HCT116 (cell line): ENCODE data around the gene RSPH6A. TPM values are rescaled to one million over a fixed set of nuclear protein-coding genes. Genes with fewer than 3 reads are reported as not detected.

ENCODE experiments used
- ATAC-seq: fragments of 200-7000 bp; cut with Tn5 transposase; 2 replicates; pipeline ENCODE4 v1.9.1; 2020; ENCODE audit warnings: mild to moderate bottlenecking, moderate library complexity
- BruUV-seq: library from RNA; stranded (reverse); fragments of 400-500 nt; replicated peaks from 2 replicates; lab custom pipeline; 2021; lab: Mats Ljungman, UMichigan
- CTCF ChIA-PET: fragments of 300-600 bp; sonication (Branson Sonifier 250); formaldehyde crosslinking; loops from one replicate; lab custom pipeline; 2021; ENCODE audit warnings: antibody characterized with exemption; lab: Charles Lee
- POLR2A ChIA-PET: fragments of 300-600, 350-600 bp; sonication (Branson Sonifier 250); formaldehyde crosslinking; loops from one replicate; lab custom pipeline; 2021; ENCODE audit warnings: antibody characterized with exemption; lab: Charles Lee
- RAD21 ChIA-PET, 2 experiments: fragments of 300-600 bp; sonication (Branson Sonifier 250); formaldehyde crosslinking; loops; one replicate each; lab custom pipeline; 2023; ENCODE audit warnings: low total read pairs in 2 of 2; ENCODE audit not compliant: uncharacterized antibody in 2 of 2, unreplicated experiment in 2 of 2, low non-redundant PET in 1 of 2; lab: Charles Lee
- DNase-seq: peaks from one replicate; pipeline ENCODE4 v3.0.0-alpha.2; 2010; ENCODE audit warnings: low read depth, low spot score
- H2AFZ ChIP-seq: fragments of 200-600 bp; shearing (Covaris generic), sonication (generic); 2 replicates; pipeline ENCODE4 v1.6.1; 2017; ENCODE audit warnings: low read depth, mixed run types, mixed read lengths, antibody characterized with exemption, low read length; ENCODE audit not compliant: poor library complexity, severe bottlenecking
- H3K27ac ChIP-seq: 2 replicates; pipeline ENCODE4 v1.5.1; 2012; ENCODE audit warnings: low read depth, low read length
- H3K27me3 ChIP-seq: fragments of 200-600 bp; sonication (generic); 2 replicates; pipeline ENCODE4 v1.6.1; 2016; ENCODE audit warnings: mixed run types, low read length, mixed read lengths; ENCODE audit not compliant: insufficient read depth
- H3K36me3 ChIP-seq, 2 experiments: fragments of 200-500 bp in 1 of 2; fragments of 200-600 bp in 1 of 2; sonication (Bioruptor generic) in 1 of 2; sonication (generic) in 1 of 2; 2 replicates each; pipeline versions ENCODE4 v1.5.1 to v1.6.1; 2014 to 2016; ENCODE audit warnings: low read length in 2 of 2, inconsistent platforms in 1 of 2, mixed read lengths in 1 of 2, mixed run types in 1 of 2; ENCODE audit not compliant: insufficient read depth in 2 of 2, control insufficient read depth in 1 of 2
- H3K4me1 ChIP-seq, 2 experiments: fragments of 200-600 bp in 1 of 2; sonication (generic) in 1 of 2; 2 replicates each; pipeline versions ENCODE4 v1.5.1 to v1.6.1; 2012 to 2017; ENCODE audit warnings: low read length in 2 of 2, inconsistent platforms in 1 of 2, mild to moderate bottlenecking in 1 of 2, mixed read lengths in 1 of 2, mixed run types in 1 of 2, moderate library complexity in 1 of 2; ENCODE audit not compliant: insufficient read depth in 2 of 2, control insufficient read depth in 1 of 2
- H3K4me2 ChIP-seq: fragments of 200-600 bp; sonication (generic); 2 replicates; pipeline ENCODE4 v1.6.1; 2017; ENCODE audit warnings: mixed run types, low read length, mixed read lengths
- H3K4me3 ChIP-seq, 2 experiments: fragments of 200-600 bp in 1 of 2; sonication (generic) in 1 of 2; replicated peaks in 1 of 2; 2 replicates each; pipeline ENCODE4 v1.5.1; 2011 to 2016; ENCODE audit warnings: low read length in 2 of 2, control low read depth in 1 of 2, low read depth in 1 of 2, mild to moderate bottlenecking in 1 of 2, mixed read lengths in 1 of 2, mixed run types in 1 of 2
- H3K79me2 ChIP-seq: fragments of 200-600 bp; sonication (generic); 2 replicates; pipeline ENCODE4 v1.6.1; 2017; ENCODE audit warnings: mild to moderate bottlenecking, mixed run types, low read length, moderate library complexity, mixed read lengths; ENCODE audit not compliant: insufficient read depth
- H3K9ac ChIP-seq: fragments of 200-600 bp; sonication (generic); 2 replicates; pipeline ENCODE4 v1.6.1; 2016; ENCODE audit warnings: low read length, mixed read lengths
- H3K9me2 ChIP-seq: fragments of 200-600 bp; sonication (generic), shearing (Covaris generic); 2 replicates; pipeline ENCODE4 v1.6.1; 2017; ENCODE audit warnings: mixed run types, mild to moderate bottlenecking, moderate library complexity; ENCODE audit not compliant: insufficient read depth
- H3K9me3 ChIP-seq, 2 experiments: fragments of 200-500 bp in 1 of 2; fragments of 200-600 bp in 1 of 2; sonication (Bioruptor generic) in 1 of 2; sonication (generic) in 1 of 2; 2 replicates each; pipeline ENCODE4 v1.6.1; 2014 to 2017; ENCODE audit warnings: low read length in 2 of 2, mixed read lengths in 2 of 2, inconsistent platforms in 1 of 2, low read depth in 1 of 2, mild to moderate bottlenecking in 1 of 2, mixed run types in 1 of 2, moderate library complexity in 1 of 2; ENCODE audit not compliant: control insufficient read depth in 1 of 2, insufficient read depth in 1 of 2
- H4K20me1 ChIP-seq: fragments of 200-600 bp; sonication (generic), shearing (Covaris generic); 2 replicates; pipeline ENCODE4 v1.6.1; 2017; ENCODE audit warnings: mixed run types, mild to moderate bottlenecking, moderate library complexity; ENCODE audit not compliant: insufficient read depth
- CBX3 ChIP-seq: IDR thresholded peaks from 2 replicates; pipeline ENCODE4 v1.6.1; 2012; ENCODE audit warnings: low read depth
- CEBPB ChIP-seq: IDR thresholded peaks from 2 replicates; pipeline ENCODE4 v1.6.1; 2012; ENCODE audit warnings: low read depth
- EZH2 ChIP-seq: fragments of 200-600 bp; sonication (generic); IDR thresholded peaks from 2 replicates; pipeline ENCODE4 v1.6.1; 2017; ENCODE audit warnings: antibody characterized with exemption, mixed run types
- FOSL1 ChIP-seq: IDR thresholded peaks from 2 replicates; pipeline ENCODE4 v1.6.1; 2012; ENCODE audit warnings: low read depth
- JUND ChIP-seq: IDR thresholded peaks from 2 replicates; pipeline ENCODE4 v1.6.1; 2012
- POLR2A ChIP-seq: IDR thresholded peaks from 2 replicates; pipeline ENCODE4 v1.7.0; 2011; ENCODE audit warnings: borderline replicate concordance; ENCODE audit not compliant: insufficient read depth, insufficient read length; ENCODE audit errors: extremely low read depth
- POLR2AphosphoS5 ChIP-seq: IDR thresholded peaks from 2 replicates; pipeline ENCODE4 v1.6.1; 2011; ENCODE audit warnings: mild to moderate bottlenecking, low read depth, low read length, moderate library complexity
- SIN3A ChIP-seq: IDR thresholded peaks from 2 replicates; pipeline ENCODE4 v1.6.1; 2012; ENCODE audit warnings: low read depth
- SP1 ChIP-seq: IDR thresholded peaks from 2 replicates; pipeline ENCODE4 v1.6.1; 2012; ENCODE audit warnings: low read depth
- SRF ChIP-seq: IDR thresholded peaks from 2 replicates; pipeline ENCODE4 v1.6.1; 2012; ENCODE audit warnings: low read depth
- TCF7L2 ChIP-seq: IDR thresholded peaks from 2 replicates; pipeline ENCODE4 v1.7.0; 2011; ENCODE audit warnings: borderline replicate concordance, inconsistent platforms; ENCODE audit not compliant: insufficient read depth, insufficient read length; ENCODE audit errors: extremely low read depth
- ZFX ChIP-seq: fragments of 450-650 bp; IDR thresholded peaks from 2 replicates; pipeline ENCODE4 v1.6.1; 2017
- ZNF274 ChIP-seq: fragments of 200-500 bp; sonication (Bioruptor generic); IDR thresholded peaks from 2 replicates; pipeline ENCODE4 v1.6.1; 2014; ENCODE audit warnings: mild to moderate bottlenecking, low read depth, low read length, inconsistent platforms
- intact Hi-C: fragments of 100-400 bp; cut with micrococcal nuclease; formaldehyde crosslinking; loops from 2 replicates; pipeline ENCODE4 v1.10.0; 2022
- total RNA-seq: library from RNA; stranded (reverse); gene quantifications from one replicate; pipeline ENCODE4 v1.2.1, GENCODE V29; 2021; ENCODE audit not compliant: unreplicated experiment
- TF ChIP-seq, protein P1 (sequence below): IDR thresholded peaks from 2 replicates; pipeline ENCODE4 v1.6.1; 2012; ENCODE audit warnings: low read depth
- TF ChIP-seq, protein P2 (sequence below): IDR thresholded peaks from 2 replicates; pipeline ENCODE4 v1.6.1; 2012
- TF ChIP-seq, protein P3 (sequence below): IDR thresholded peaks from 2 replicates; pipeline ENCODE4 v1.6.1; 2012
- TF ChIP-seq, protein P4 (sequence below): IDR thresholded peaks from 2 replicates; pipeline ENCODE4 v1.6.1; 2011; ENCODE audit warnings: mild to moderate bottlenecking, low read length, moderate library complexity; ENCODE audit not compliant: insufficient replicate concordance; ENCODE audit errors: extremely low read depth

RSPH6A gene
- total RNA-seq, 1 experiment from 2014 or later: 0.57 TPM

DNA sequence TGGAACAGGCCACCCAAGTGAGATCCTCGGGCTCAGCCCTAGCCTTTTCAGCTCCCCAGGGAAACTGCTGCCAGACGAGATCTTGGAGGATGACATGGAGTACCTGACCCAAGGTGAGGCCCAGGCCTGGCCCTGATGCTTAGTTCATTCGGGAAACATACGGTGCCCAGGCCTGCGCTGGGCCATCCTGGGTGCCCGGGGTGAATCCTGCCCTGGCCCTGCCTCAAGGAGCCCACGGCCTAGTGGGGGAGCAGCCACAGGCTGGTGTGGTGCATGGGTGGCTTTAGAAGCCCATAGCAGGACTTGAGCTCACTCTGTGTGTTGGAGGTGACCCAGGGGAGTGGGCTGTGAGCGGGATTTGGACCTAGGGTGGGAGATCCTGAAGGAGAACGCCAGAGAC, 56.2 kb downstream of the RSPH6A start (continued):
- TF ChIP-seq, protein P1, sequence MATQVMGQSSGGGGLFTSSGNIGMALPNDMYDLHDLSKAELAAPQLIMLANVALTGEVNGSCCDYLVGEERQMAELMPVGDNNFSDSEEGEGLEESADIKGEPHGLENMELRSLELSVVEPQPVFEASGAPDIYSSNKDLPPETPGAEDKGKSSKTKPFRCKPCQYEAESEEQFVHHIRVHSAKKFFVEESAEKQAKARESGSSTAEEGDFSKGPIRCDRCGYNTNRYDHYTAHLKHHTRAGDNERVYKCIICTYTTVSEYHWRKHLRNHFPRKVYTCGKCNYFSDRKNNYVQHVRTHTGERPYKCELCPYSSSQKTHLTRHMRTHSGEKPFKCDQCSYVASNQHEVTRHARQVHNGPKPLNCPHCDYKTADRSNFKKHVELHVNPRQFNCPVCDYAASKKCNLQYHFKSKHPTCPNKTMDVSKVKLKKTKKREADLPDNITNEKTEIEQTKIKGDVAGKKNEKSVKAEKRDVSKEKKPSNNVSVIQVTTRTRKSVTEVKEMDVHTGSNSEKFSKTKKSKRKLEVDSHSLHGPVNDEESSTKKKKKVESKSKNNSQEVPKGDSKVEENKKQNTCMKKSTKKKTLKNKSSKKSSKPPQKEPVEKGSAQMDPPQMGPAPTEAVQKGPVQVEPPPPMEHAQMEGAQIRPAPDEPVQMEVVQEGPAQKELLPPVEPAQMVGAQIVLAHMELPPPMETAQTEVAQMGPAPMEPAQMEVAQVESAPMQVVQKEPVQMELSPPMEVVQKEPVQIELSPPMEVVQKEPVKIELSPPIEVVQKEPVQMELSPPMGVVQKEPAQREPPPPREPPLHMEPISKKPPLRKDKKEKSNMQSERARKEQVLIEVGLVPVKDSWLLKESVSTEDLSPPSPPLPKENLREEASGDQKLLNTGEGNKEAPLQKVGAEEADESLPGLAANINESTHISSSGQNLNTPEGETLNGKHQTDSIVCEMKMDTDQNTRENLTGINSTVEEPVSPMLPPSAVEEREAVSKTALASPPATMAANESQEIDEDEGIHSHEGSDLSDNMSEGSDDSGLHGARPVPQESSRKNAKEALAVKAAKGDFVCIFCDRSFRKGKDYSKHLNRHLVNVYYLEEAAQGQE: no peak
- TF ChIP-seq SRF: no peak
- no peak for TF ChIP-seq POLR2AphosphoS5
- TF ChIP-seq, protein P2, sequence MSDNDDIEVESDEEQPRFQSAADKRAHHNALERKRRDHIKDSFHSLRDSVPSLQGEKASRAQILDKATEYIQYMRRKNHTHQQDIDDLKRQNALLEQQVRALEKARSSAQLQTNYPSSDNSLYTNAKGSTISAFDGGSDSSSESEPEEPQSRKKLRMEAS: no peak
- no peak for TF ChIP-seq CEBPB
- TF ChIP-seq FOSL1: no peak
- TF ChIP-seq ZFX: no peak
- no peak for TF ChIP-seq EZH2
- TF ChIP-seq ZNF274: no peak
- TF ChIP-seq POLR2A: no peak
- TF ChIP-seq CBX3: no peak

DNA sequence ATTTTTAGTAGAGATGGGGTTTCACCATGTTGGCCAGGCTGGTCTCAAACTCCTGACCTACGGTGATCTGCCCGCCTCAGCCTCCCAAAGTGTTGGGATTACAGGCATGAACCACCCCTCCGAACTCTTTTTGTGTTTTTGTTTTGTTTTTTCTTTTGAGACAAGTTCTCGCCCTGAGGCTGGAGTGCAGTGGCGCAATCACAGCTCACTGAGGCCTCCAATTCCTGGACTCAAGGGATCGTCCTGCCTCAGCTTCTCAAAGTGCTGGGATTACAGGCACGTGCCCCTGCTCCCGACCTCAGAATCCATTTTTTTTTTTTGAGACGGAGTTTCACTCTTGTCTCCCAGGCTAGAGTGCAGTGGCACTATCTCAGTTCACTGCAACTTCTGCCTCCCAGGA, 57.4 kb downstream of the RSPH6A start:
- no peak overlapping the region for H3K4me2 ChIP-seq
- H3K9ac ChIP-seq: no peak overlapping the region
- H3K36me3 ChIP-seq: no peaks in the 10 kb centered on the region
- no peaks in the 10 kb centered on the region for H3K9me3 ChIP-seq
- DNase-seq: no peak
- ATAC-seq: no peak
- RAD21 ChIA-PET: no interaction called here
- no peaks in the 10 kb centered on the region for H4K20me1 ChIP-seq
- CTCF ChIA-PET: no interaction called here
- POLR2A ChIA-PET: no interaction called here
- H3K4me1 ChIP-seq: peaks cover 0 to 6% of the 10 kb centered on the region in 2 experiments; a peak in 2 of 4 replicates
- intact Hi-C loops: no loop called here
- no peaks in the 10 kb centered on the region for H3K79me2 ChIP-seq
- no peak overlapping the region for H2AFZ ChIP-seq
- H3K27ac ChIP-seq: no peak overlapping the region
- no TSS peak for BruUV-seq
- H3K9me2 ChIP-seq: no peaks in the 10 kb centered on the region
- H3K4me3 ChIP-seq: no peak overlapping the region
- no peaks in the 10 kb centered on the region for H3K27me3 ChIP-seq
- TF ChIP-seq CEBPB (no peak), EZH2 (no peak), TCF7L2 (no peak), JUND (no peak), POLR2A (no peak), FOSL1 (no peak), SP1 (no peak), SIN3A (no peak)
- TF ChIP-seq, protein P3, sequence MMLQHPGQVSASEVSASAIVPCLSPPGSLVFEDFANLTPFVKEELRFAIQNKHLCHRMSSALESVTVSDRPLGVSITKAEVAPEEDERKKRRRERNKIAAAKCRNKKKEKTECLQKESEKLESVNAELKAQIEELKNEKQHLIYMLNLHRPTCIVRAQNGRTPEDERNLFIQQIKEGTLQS: no peak
- TF ChIP-seq, protein P4, sequence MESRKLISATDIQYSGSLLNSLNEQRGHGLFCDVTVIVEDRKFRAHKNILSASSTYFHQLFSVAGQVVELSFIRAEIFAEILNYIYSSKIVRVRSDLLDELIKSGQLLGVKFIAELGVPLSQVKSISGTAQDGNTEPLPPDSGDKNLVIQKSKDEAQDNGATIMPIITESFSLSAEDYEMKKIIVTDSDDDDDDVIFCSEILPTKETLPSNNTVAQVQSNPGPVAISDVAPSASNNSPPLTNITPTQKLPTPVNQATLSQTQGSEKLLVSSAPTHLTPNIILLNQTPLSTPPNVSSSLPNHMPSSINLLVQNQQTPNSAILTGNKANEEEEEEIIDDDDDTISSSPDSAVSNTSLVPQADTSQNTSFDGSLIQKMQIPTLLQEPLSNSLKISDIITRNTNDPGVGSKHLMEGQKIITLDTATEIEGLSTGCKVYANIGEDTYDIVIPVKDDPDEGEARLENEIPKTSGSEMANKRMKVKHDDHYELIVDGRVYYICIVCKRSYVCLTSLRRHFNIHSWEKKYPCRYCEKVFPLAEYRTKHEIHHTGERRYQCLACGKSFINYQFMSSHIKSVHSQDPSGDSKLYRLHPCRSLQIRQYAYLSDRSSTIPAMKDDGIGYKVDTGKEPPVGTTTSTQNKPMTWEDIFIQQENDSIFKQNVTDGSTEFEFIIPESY: no peak
- TF ChIP-seq, protein P2: no peak
